ENCODE measurements around the gene MICALL1. TPM values are rescaled to one million over a fixed set of nuclear protein-coding genes. Genes with fewer than 3 reads are reported as not detected.

Gene MICALL1
- polyA plus RNA-seq, 3 donors, result 24.4 to 28.9 (median 27.2) TPM

GRCh38 chr22:37979782-37980181 lies 73.7 kb downstream of the MICALL1 start:
- DNase-seq (ENCODE audit: low read depth in 3 of 3, low spot score in 2 of 3), result no peak

DNA sequence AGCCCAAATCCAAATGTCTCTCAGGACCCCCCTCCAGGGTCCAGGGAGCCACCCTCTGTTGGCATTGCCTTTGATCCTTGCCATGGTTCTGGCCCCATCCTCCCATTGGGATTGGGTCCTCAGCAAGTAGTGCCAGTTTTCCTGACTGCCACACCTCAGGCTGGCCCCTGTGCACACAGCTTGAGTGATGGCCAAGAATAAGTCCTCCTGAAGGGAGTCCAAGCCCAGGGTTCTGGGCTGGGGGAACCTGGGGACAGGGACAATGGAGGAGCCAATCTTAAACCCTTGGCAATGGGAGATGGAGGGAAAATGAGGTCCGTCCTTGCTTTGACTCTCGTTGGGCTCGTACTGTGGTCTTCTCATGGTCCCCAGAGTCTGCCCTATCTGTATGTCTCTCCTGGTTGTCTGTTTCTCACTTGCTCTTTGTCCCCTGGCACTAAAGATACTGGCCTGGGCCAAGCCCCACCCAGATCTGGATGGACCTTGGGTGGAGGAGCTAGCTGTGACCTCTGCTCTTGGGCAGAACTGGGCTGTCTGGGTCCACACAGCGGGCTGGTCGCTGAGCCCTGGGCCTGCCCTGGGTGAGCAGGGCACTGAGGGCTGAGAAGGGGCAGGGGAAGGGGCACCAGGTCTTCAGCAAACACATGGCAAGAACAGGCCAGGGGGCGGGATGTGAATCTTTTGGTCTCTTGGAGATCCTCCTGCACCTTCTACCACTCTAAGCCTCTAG lies 75.3 kb downstream of the MICALL1 start:
- no peak for DNase-seq (ENCODE audit: low read depth in 3 of 3, low spot score in 2 of 3)

DNA sequence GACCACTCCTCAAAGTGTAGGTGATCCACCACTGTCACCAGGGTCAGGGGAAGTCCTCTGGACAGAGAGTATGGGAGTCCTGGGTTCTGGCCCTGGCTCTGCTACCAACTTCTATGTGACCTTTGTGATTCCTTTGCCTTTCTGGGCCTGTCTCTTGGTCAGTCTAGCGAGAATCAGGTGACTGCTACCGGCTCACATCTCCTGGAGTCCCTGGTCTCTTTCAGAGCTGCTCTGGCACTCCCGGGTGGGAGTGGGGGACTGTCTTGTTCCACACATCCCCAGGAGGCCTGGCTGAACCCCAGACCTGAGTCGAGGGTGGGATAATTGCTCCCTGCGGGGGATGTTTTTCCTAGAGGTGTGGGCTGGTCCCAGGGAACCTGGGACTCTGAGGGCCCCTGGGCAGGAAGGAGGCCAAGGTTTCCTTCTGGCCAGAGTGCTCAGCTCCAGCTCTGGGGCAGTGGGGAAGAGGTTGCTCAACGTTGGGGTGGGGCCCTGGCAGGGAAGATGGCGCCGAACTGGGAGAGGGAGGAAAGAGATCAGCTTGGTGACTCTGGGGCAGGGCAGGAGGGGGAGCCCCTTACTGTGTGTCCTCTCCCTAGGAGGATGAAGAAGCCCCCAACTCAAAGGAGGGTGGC lies 76.2 kb downstream of the MICALL1 start:
- DNase-seq (ENCODE audit: low read depth in 3 of 3, low spot score in 2 of 3), result no peak

GRCh38 chr22:37982938-37983859 lies 77.1 kb downstream of the MICALL1 start:
- DNase-seq (ENCODE audit: low read depth in 3 of 3, low spot score in 2 of 3), result no peak

DNA sequence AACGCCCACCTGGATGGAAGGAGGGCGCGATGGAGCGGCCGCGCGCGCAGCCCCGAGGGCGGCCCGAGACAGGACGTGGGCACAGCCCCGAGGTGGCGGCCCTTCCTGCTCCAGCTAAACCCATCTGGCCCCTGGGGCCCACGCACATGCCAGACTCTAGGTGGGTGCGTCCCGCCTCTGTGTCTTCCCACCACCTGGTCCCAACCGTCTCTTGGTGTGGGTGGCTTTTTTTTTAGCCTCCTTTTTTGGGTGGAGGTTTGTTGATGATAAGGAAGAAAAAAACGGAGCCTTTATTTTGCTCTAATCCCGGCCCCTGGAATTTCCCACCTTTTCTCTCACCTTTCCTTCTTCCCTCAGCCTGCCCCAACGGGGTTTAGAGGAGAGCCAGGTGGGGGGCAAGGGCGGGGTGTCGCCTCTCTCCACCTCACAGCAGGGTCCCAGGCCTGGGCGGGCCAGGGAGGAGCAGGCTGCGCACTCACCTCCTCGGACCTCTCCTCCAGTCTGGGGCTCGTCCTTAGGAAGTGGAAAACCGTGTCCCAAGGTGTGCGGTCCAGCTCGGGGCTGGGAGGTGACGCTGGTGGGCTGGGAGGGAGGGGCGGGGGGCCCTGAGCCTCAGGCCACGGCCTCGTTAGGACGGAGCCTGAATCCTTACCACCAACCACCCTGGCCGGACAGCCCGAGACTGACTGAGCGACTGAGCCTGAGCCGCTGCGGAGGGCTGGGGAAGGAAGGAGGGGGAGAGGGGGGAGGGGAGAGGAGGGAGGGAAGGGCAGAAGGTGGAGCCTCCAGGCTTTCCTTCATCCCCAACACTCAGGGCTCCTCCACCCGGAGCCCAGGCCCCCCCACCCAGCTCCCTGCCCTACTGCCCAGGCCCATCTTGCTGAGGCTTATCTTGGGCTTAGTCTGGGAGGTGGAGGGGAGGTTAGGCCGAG lies 78.0 kb downstream of the MICALL1 start, which contains the start of gene SOX10:
TSS of gene SOX10 (minus strand) at position 696 of the 932 bp plus-strand sequence. CDS start 771 bp downstream, outside the sequence.
- DNase-seq (ENCODE audit: low read depth in 3 of 3, low spot score in 2 of 3), result no peak

- no peak for DNase-seq (ENCODE audit: low read depth in 3 of 3, low spot score in 2 of 3)
Observed at GRCh38 chr22:37985050-37985585, 79.0 kb downstream of the MICALL1 start.

DNA sequence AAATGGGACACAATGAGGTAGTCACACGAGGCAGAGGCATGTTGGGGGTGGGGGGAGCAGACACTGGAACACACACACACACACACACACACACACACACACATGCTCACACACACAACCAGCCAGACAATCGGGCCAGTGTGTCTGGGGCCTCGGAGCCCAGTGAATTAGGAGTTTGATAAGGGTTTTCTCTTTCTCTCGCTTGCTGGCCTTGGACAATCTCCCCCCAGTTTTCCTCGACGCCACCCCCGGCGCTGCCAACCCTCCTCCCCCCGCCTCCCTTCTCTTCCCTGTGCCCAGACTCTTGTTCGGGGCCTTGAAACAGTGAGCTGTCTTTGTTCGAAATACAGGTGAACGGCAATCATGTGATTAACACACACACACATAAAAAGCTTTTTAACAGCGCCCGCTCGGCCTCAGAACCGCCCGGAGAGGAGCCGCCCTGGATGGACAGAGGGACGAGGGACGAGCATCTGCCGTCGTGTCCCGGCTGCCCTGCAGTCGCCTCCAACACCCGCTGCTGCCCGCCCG lies 79.7 kb downstream of the MICALL1 start:
- DNase-seq (ENCODE audit: low read depth in 3 of 3, low spot score in 2 of 3), result no peak

DNA sequence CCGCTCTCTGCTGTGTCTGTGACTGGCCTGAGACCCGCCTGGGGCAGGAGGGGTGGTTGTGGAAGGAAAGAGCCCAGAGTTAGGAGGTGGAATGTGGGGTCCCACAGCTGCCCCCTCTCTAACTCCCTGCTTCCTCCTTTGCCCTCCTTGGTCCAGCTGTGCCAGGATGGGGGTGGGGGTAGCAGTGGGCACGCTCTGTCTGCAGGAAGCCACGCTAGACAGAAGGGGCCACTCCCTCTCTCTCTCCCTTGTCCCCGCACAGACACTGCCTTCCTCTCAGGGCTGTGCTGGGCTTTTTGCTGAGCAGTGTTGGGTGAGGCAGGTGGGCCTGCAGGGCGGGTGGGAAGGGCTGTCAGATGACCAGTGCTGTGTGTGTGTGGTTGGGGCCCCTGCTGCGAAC lies 80.3 kb downstream of the MICALL1 start:
- DNase-seq (ENCODE audit: low read depth in 3 of 3, low spot score in 2 of 3), result no peak

- DNase-seq (ENCODE audit: low read depth in 3 of 3, low spot score in 2 of 3), result no peak
Observed at GRCh38 chr22:37989146-37990045, 83.3 kb downstream of the MICALL1 start.

DNA sequence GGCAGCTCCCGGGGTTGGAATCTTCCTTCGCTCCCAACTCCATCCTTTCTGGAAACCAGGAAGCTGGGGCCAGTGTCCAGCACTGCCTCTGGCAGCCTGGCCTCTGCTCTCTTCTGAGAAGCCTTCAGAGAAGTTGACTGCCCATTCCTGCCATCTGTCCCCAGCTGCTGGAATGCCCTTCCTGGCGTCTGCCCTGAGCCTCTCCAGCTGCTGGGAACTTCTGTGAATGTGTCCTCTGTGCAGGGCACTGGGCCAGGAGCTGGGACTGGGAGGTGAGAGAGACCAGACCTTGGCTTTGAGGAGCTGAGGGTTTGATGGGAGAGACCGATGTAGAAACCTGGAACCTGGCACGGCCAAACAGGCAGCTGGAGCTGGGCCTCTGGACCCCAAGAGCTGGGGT lies 84.2 kb downstream of the MICALL1 start:
- no peak for DNase-seq (ENCODE audit: low read depth in 3 of 3, low spot score in 2 of 3)

DNA sequence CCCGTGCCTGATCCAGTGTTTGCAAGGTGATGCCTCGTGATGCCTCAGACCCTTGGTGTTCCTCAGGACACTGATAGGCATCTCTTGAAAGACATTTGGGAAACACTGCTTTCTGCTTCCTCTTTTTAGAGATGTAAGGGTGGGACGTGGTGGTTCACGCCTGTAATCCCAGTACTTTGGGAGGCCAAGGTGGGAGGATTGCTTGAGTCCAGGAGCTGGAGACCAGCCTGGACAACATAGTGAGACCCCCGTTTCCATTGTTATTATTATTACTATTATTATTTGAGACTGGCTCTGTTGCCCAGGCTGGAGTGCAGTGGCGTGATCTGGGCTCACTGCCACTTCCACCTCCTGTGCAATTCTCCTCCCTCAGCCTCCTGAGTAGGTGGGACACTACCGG lies 84.8 kb downstream of the MICALL1 start:
- DNase-seq (ENCODE audit: low read depth in 3 of 3, low spot score in 2 of 3), result no peak

- DNase-seq (ENCODE audit: low read depth in 3 of 3, low spot score in 2 of 3), result no peak
Observed at GRCh38 chr22:37991731-37992442, 85.8 kb downstream of the MICALL1 start.

Other genes with a start within 250 kb of the MICALL1 start
- gene PDXP, start 247.6 kb upstream of the MICALL1 start, polyA plus RNA-seq (ENCODE audit: insufficient read length in 3 of 3), result 10 to 100 TPM; 16.4 to 17.7 (median 16.8) TPM
- gene LGALS1, start 230.7 kb upstream of the MICALL1 start, polyA plus RNA-seq (ENCODE audit: insufficient read length in 3 of 3), result 100 to 1,000 TPM; 308 to 363 (median 348) TPM
- 10 to 100 TPM; 17.4 to 17.8 (median 17.8) TPM for gene NOL12, start 220.0 kb upstream of the MICALL1 start, polyA plus RNA-seq (ENCODE audit: insufficient read length in 3 of 3)
- gene TRIOBP, start 209.2 kb upstream of the MICALL1 start, polyA plus RNA-seq (ENCODE audit: insufficient read length in 3 of 3), result 10 to 100 TPM; 55.9 to 67.6 (median 59.4) TPM
- gene GCAT, start 98.4 kb upstream of the MICALL1 start, polyA plus RNA-seq (ENCODE audit: insufficient read length in 3 of 3), result 10 to 100 TPM; 12.4 to 14.3 (median 12.6) TPM
- not detected for gene GALR3, start 82.9 kb upstream of the MICALL1 start, polyA plus RNA-seq (ENCODE audit: insufficient read length in 3 of 3)
- gene ANKRD54, start 62.0 kb upstream of the MICALL1 start, polyA plus RNA-seq (ENCODE audit: insufficient read length in 3 of 3), result 10 to 100 TPM; 22.7 to 27.1 (median 26.4) TPM
- 1,000 to 10,000 TPM; 1,125 to 1,137 (median 1,131) TPM for gene EIF3L, start 56.9 kb upstream of the MICALL1 start, polyA plus RNA-seq (ENCODE audit: insufficient read length in 3 of 3)
- 1 to 10 TPM; 5.8 to 6.5 (median 5.9) TPM for gene C22orf23, start 47.3 kb downstream of the MICALL1 start, polyA plus RNA-seq (ENCODE audit: insufficient read length in 3 of 3)
- gene POLR2F, start 47.4 kb downstream of the MICALL1 start, polyA plus RNA-seq (ENCODE audit: insufficient read length in 3 of 3), result 10 to 100 TPM; 66.2 to 78.4 (median 72.5) TPM
- under 1 TPM; 0.46 to 0.86 (median 0.62) TPM for gene SOX10, start 78.3 kb downstream of the MICALL1 start, polyA plus RNA-seq (ENCODE audit: insufficient read length in 3 of 3)
- 10 to 100 TPM; 26.6 to 32.0 (median 28.1) TPM for gene PICK1, start 151.1 kb downstream of the MICALL1 start, polyA plus RNA-seq (ENCODE audit: insufficient read length in 3 of 3)
- 1 to 10 TPM in 1 of 3 donors, under 1 TPM in 2; 0.24 to 1.0 (median 0.76) TPM for gene SLC16A8, start 177.9 kb downstream of the MICALL1 start, polyA plus RNA-seq (ENCODE audit: insufficient read length in 3 of 3)
- 1 to 10 TPM; 4.3 to 4.8 (median 4.3) TPM for gene BAIAP2L2, start 204.4 kb downstream of the MICALL1 start, polyA plus RNA-seq (ENCODE audit: insufficient read length in 3 of 3)

Measured in right renal cortex interstitium (tissue), 3 donors.